Natural killer cell treated with Interleukin-12 subunit alpha and Interleukin-12 subunit beta and Interleukin-15 and Interleukin-18, amount 100 ng/mL, for 72 hours (primary cell): Measurements from ENCODE around the gene RPL7A. TPM values are rescaled to one million over a fixed set of nuclear protein-coding genes. Genes with fewer than 3 reads are reported as not detected.
"Not testable (repeated sequence)": the region's sequence is repeated elsewhere in the genome, so short reads cannot be mapped to it uniquely, and the experiment has no call there.

Source experiments
- ATAC-seq, 2 donors: fragments of 150-1000 bp; cut with Tn5 transposase in 1 of 2; sonication (Bioruptor Pico), chemical (Tn5 transposase) in 1 of 2; 2 replicates each; pipeline ENCODE4 v1.10.0; 2021
- DNase-seq: peaks from one replicate; pipeline ENCODE4 v3.0.0; 2022; ENCODE audit warnings: low spot score
- H3K27ac Mint-ChIP-seq, 2 donors: 1 replicate in 1 of 2; 2 replicates in 1 of 2; pipeline ENCODE4 v1.8.0; 2022; ENCODE audit warnings: mixed read lengths in 2 of 2, mild to moderate bottlenecking in 1 of 2, moderate library complexity in 1 of 2
- H3K27me3 Mint-ChIP-seq, 2 donors: 1 replicate in 1 of 2; 2 replicates in 1 of 2; pipeline ENCODE4 v1.8.0; 2022; ENCODE audit warnings: mixed read lengths in 2 of 2
- H3K36me3 Mint-ChIP-seq: one replicate; pipeline ENCODE4 v1.8.0; 2022; ENCODE audit warnings: mixed read lengths
- H3K4me1 Mint-ChIP-seq, 2 donors: 1 replicate in 1 of 2; 2 replicates in 1 of 2; pipeline ENCODE4 v1.8.0; 2022; ENCODE audit warnings: low read depth in 2 of 2, mixed read lengths in 2 of 2, mild to moderate bottlenecking in 1 of 2
- H3K4me3 Mint-ChIP-seq: one replicate; pipeline ENCODE4 v1.8.0; 2022; ENCODE audit warnings: mixed read lengths
- H3K9me3 Mint-ChIP-seq: 2 replicates; pipeline ENCODE4 v1.8.0; 2022; ENCODE audit warnings: mixed read lengths
- total RNA-seq, 2 donors: library from RNA; stranded (reverse); gene quantifications; one replicate each; pipeline ENCODE4 v1.2.3, GENCODE V29; 2022

The RPL7A gene
- total RNA-seq = 1,000 to 10,000 TPM; 1,580 to 1,944 TPM

- peak within 1 kb of the TSS; percentile 91 for H3K4me3 Mint-ChIP-seq
- no peaks in the 10 kb centered on the region for H3K27me3 Mint-ChIP-seq
- peak; percentile 87 to 95 for ATAC-seq
- H3K36me3 Mint-ChIP-seq = peaks cover 34% of the 10 kb centered on the region
- H3K9me3 Mint-ChIP-seq = no peaks in the 10 kb centered on the region
- H3K4me1 Mint-ChIP-seq = peaks cover 38 to 41% of the 10 kb centered on the region in 2 donors
- peak within 1 kb of the TSS; percentile 90 to 98 for H3K27ac Mint-ChIP-seq
- peak; percentile 91 for DNase-seq
Measured at GRCh38 chr9:133347985-133348717, at the start of gene RPL7A, which contains the start of gene MED22. Gene RPL7A, plus strand, starts transcription at chr9:133348218. Its CDS starts 26 bp downstream, at chr9:133348244. Gene MED22, minus strand, starts transcription at chr9:133348131. Its CDS starts 1,469 bp downstream, at chr9:133346662.

GRCh38 chr9:133299996-133300395 lies 48.0 kb upstream of the RPL7A start:
- DNase-seq, H3K36me3 Mint-ChIP-seq, H3K4me3 Mint-ChIP-seq, H3K27ac Mint-ChIP-seq, ATAC-seq, H3K9me3 Mint-ChIP-seq, H3K4me1 Mint-ChIP-seq: not testable (repeated sequence)
- H3K27me3 Mint-ChIP-seq = peaks cover 5 to 20% of the 10 kb centered on the region in 2 donors

- no peaks in the 10 kb centered on the region for H3K4me1 Mint-ChIP-seq
- no peaks in the 10 kb centered on the region for H3K9me3 Mint-ChIP-seq
- no peak overlapping the region for H3K4me3 Mint-ChIP-seq
- peaks cover 5 to 20% of the 10 kb centered on the region in 2 donors for H3K27me3 Mint-ChIP-seq
- H3K36me3 Mint-ChIP-seq = no peaks in the 10 kb centered on the region
- no peak overlapping the region for H3K27ac Mint-ChIP-seq
- ATAC-seq = no peak
- no peak for DNase-seq
Measured at GRCh38 chr9:133301253-133302230, 46.5 kb upstream of the RPL7A start.

GRCh38 chr9:133303266-133304157 lies 44.5 kb upstream of the RPL7A start:
- no peaks in the 10 kb centered on the region for H3K9me3 Mint-ChIP-seq
- H3K27me3 Mint-ChIP-seq = peaks cover 10 to 11% of the 10 kb centered on the region in 2 donors
- DNase-seq (no peak), ATAC-seq (no peak)
- no peaks in the 10 kb centered on the region for H3K36me3 Mint-ChIP-seq
- peaks cover 0 to 2% of the 10 kb centered on the region in 2 donors for H3K4me1 Mint-ChIP-seq
- H3K27ac Mint-ChIP-seq = no peak overlapping the region
- H3K4me3 Mint-ChIP-seq = no peak overlapping the region

- no peak overlapping the region for H3K4me3 Mint-ChIP-seq
- no peak overlapping the region for H3K27ac Mint-ChIP-seq
- H3K36me3 Mint-ChIP-seq = no peaks in the 10 kb centered on the region
- peaks cover 0 to 2% of the 10 kb centered on the region in 2 donors for H3K4me1 Mint-ChIP-seq
- H3K9me3 Mint-ChIP-seq = no peaks in the 10 kb centered on the region
- ATAC-seq = no peak
- DNase-seq = no peak
- peaks cover 9 to 10% of the 10 kb centered on the region in 2 donors for H3K27me3 Mint-ChIP-seq
Measured at GRCh38 chr9:133304158-133304470, 43.9 kb upstream of the RPL7A start.

- ATAC-seq (peak in 1 of 2 donors; percentile 33), DNase-seq (no peak)
- peaks cover 14% of the 10 kb centered on the region in 2 donors for H3K27me3 Mint-ChIP-seq
- H3K9me3 Mint-ChIP-seq = no peaks in the 10 kb centered on the region
- no peaks in the 10 kb centered on the region for H3K36me3 Mint-ChIP-seq
- no peak overlapping the region for H3K4me3 Mint-ChIP-seq
- no peak overlapping the region for H3K27ac Mint-ChIP-seq
- peaks cover 0 to 2% of the 10 kb centered on the region in 2 donors for H3K4me1 Mint-ChIP-seq
Measured at GRCh38 chr9:133304477-133305377, 43.3 kb upstream of the RPL7A start.

GRCh38 chr9:133305731-133306130 lies 42.3 kb upstream of the RPL7A start:
- H3K9me3 Mint-ChIP-seq = no peaks in the 10 kb centered on the region
- no peak overlapping the region for H3K27ac Mint-ChIP-seq
- H3K27me3 Mint-ChIP-seq = peaks cover 18% of the 10 kb centered on the region in 2 donors
- H3K4me1 Mint-ChIP-seq = peaks cover 0 to 2% of the 10 kb centered on the region in 2 donors
- no peak for DNase-seq
- H3K4me3 Mint-ChIP-seq = no peak overlapping the region
- no peak for ATAC-seq
- no peaks in the 10 kb centered on the region for H3K36me3 Mint-ChIP-seq

GRCh38 chr9:133306242-133307204 lies 41.5 kb upstream of the RPL7A start:
- Mint-ChIP-seq H3K27me3 (peaks cover 18 to 19% of the 10 kb centered on the region in 2 donors), H3K27ac (no peak overlapping the region), H3K4me1 (peaks cover 0 to 2% of the 10 kb centered on the region in 2 donors), H3K4me3 (no peak overlapping the region), H3K9me3 (no peaks in the 10 kb centered on the region), H3K36me3 (no peaks in the 10 kb centered on the region)
- no peak for DNase-seq
- no peak for ATAC-seq

- DNase-seq (no peak), ATAC-seq (no peak)
- H3K4me3 Mint-ChIP-seq = no peak overlapping the region
- H3K27ac Mint-ChIP-seq = no peak overlapping the region
- H3K4me1 Mint-ChIP-seq = peaks cover 0 to 2% of the 10 kb centered on the region in 2 donors
- no peaks in the 10 kb centered on the region for H3K9me3 Mint-ChIP-seq
- H3K36me3 Mint-ChIP-seq = no peaks in the 10 kb centered on the region
- H3K27me3 Mint-ChIP-seq = peaks cover 18 to 19% of the 10 kb centered on the region in 2 donors
Measured at GRCh38 chr9:133307301-133307700, 40.7 kb upstream of the RPL7A start.

GRCh38 chr9:133309608-133310007 lies 38.4 kb upstream of the RPL7A start:
- H3K4me3 Mint-ChIP-seq = no peak overlapping the region
- H3K36me3 Mint-ChIP-seq = no peaks in the 10 kb centered on the region
- no peaks in the 10 kb centered on the region for H3K9me3 Mint-ChIP-seq
- peaks cover 18 to 19% of the 10 kb centered on the region in 2 donors for H3K27me3 Mint-ChIP-seq
- no peak overlapping the region for H3K27ac Mint-ChIP-seq
- DNase-seq (no peak), ATAC-seq (no peak)
- H3K4me1 Mint-ChIP-seq = peaks cover 0 to 2% of the 10 kb centered on the region in 2 donors

- no peak for DNase-seq
- H3K4me1 Mint-ChIP-seq = no peaks in the 10 kb centered on the region
- H3K9me3 Mint-ChIP-seq = no peaks in the 10 kb centered on the region
- H3K4me3 Mint-ChIP-seq = no peak overlapping the region
- H3K36me3 Mint-ChIP-seq = no peaks in the 10 kb centered on the region
- H3K27ac Mint-ChIP-seq = no peak overlapping the region
- H3K27me3 Mint-ChIP-seq = peaks cover 0 to 10% of the 10 kb centered on the region in 2 donors
- ATAC-seq = no peak
Measured at GRCh38 chr9:133315997-133316396, 32.0 kb upstream of the RPL7A start.
